GM19025 (cell line): ENCODE results near the gene SLC9C1.
"Not testable (repeated sequence)": the region's sequence is repeated elsewhere in the genome, so short reads cannot be mapped to it uniquely, and the experiment has no call there.

Experiments used
- ATAC-seq: cut with Tn5 transposase; IDR thresholded peaks from one replicate; pipeline ENCODE4 v1.9.1; 2021; ENCODE audit warnings: mild to moderate bottlenecking, low read depth, moderate library complexity; ENCODE audit not compliant: unreplicated experiment

SLC9C1 gene

DNA sequence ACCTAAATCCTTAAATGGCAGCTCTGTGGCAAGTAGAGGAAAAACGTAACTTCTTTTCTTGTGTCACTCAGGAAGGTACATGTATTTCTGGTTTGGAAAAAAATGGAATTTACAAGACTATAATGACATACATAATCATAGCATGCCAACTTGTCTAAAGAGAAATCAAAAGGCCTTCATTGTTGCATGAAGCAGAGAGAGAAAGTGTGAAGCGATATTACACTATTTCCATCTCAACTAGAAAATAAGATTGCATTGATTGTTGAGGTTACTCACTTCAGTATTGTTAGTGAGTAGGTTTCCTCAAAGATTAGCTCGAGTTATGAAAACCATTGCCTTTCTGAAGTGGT, 93.7 kb downstream of the SLC9C1 start:
- ATAC-seq = no peak

DNA sequence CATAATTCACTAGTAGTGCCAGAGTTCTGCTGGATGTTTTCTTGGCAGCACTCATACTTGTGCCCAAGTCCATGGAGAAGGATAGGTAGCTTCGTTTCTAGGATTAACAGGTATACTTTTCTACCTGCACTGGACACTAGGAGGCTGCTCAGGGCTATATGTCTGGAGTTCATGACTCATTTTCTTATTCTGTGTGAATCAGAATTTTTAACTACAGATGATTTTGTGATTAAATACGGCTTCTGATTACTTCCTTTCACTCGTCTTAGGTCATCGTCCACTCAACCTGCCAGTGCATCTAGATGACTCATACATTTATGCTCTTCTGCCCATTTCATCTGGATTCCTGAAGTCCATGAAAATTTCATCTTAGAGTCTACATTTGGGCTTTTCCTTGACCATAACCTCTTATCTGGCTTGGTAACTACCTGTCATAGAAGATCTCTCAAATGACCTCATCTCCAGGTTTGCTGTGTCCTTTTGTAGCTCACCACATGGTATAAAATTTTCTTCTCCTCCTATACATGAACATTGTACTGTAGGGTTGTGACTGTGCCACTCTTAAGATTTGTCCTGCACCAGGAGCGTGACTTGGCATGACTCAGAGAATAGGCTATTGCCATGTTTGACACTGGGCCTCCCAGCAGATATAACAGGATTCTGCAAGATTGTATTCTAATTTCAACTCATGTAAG, 94.2 kb downstream of the SLC9C1 start:
- no peak for ATAC-seq

DNA sequence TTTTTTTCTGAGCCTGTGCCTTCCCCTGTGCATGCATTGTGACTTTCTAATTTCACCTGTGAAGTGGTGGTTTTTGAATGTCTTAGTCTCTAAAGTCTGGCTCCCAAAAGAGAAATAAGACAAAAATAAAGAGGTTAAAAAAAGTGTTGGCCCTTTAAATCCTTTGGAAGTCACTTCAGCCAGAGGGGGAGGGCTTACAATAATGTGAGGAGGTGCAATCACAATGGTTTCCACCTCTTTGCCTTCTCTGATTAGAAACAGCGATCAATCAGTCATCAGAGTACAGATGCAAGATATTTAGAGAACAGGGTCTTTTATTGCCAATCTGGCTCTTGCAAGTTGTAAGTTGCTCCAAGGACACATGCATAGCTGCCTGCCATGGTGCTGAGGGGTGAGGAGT, 96.9 kb downstream of the SLC9C1 start:
- ATAC-seq = no peak

DNA sequence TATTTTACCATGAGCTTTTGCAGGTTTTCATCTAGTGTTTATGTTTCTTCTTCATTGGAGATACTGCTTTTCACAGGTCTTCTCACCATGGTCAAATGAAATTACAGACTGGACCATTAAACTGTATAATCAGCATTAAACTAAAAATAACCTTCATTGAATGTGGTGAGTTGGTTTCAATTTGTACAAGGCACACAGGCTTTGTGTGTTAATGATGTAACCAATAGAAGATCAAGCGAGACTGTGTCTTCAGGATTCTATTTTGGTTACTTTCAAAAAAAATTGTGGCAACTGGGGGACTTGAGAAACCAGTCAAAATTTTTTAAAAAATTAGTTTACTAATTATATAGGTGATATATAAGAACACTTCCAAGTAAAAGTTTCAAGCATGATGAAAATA, 106.7 kb downstream of the SLC9C1 start:
- ATAC-seq = no peak

DNA sequence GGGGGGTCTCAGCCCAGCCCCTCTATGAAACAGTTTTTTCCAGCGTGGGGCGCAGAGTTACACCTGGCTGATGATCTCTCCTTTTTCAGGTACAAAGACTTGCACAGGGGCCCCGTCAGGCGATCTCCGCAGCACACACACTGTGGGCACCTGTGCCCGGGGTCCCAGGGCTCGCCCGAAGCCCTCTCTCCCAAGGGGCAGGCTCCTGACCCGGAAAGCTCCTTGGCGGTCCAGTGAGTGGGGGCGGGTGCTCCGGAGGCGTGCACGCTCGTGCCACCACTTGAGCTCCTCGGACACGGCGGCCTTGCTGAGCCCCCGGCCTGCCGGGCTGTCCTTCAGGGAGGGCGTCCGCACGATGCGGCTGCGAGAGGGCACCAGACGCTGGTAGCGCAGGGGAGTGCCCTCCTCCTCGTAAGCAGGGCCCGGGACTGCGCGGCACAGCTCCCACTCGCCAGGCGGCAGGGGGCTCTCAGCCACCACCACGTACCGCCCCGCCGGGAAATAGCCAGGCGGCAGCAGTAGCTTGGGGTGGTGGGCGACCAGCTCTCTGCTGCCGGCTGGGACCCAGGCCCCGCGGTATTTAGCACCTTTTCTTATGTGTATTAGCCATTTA, 108.5 kb downstream of the SLC9C1 start:
- not testable (repeated sequence) for ATAC-seq

GRCh38 chr3:112175646-112176045, 118.4 kb downstream of the SLC9C1 start:
- ATAC-seq = no peak

GRCh38 chr3:112175037-112175436, 119.0 kb downstream of the SLC9C1 start:
- no peak for ATAC-seq

DNA sequence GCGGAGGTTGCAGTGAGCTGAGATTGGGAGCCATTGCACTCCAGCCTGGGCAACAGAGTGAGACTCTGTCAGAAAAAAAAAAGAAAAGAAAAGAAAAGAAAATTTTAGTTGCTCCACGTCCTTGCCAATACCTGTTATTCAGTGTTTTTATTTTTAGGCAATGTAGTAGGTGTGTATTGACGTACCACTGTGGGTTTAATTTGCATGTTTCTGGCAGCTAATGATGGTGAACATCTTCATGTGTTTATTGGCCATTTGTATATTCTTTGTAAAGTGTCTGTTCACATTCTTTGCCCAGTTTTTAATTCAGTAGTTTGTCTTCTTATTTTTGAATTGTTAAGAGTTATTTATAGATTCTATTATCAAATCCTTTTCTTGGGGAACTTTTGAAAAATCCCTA, 122.9 kb downstream of the SLC9C1 start:
- no peak for ATAC-seq

DNA sequence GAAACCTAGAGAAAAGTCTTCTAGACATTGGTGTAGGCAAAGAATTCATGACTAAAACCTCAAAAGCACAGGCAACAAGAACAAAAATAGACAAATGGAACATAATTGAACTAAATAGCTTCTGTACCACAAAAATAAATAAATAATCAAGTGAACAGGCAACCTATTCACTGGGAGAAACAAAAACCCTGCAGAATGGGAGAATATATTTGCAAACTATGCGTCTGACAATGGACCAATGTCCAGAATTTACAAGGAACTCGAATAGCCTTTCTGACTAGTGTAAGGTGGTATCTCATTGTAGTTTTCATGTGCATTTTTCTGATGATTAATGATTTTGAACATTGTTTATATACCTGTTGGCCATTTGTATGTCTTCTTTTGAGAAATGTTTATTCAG, 124.0 kb downstream of the SLC9C1 start:
- ATAC-seq = no peak

DNA sequence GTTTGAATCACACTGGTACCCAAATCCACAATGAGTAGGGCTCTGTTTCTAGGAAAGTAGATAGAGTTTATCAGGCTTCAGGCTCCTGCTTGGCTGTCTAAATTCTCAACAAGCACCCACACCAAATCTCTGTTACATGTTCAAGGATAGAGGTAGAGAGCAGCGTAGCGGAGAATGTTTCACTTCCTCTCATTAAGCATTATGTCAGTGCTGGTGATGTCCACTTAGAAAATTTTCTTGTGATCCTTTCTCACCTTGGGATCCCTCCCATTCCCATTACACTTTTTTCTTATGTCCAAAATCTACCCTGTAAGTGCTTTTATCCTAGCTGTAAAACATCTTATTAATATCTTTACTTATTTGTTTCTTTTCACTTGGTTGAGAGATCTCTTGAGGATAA, 126.3 kb downstream of the SLC9C1 start:
- no peak for ATAC-seq

- ATAC-seq = no peak
Observed at GRCh38 chr3:112149136-112149535, 144.9 kb downstream of the SLC9C1 start.

GRCh38 chr3:112143689-112144088, 150.3 kb downstream of the SLC9C1 start:
- ATAC-seq = peak; percentile 32

DNA sequence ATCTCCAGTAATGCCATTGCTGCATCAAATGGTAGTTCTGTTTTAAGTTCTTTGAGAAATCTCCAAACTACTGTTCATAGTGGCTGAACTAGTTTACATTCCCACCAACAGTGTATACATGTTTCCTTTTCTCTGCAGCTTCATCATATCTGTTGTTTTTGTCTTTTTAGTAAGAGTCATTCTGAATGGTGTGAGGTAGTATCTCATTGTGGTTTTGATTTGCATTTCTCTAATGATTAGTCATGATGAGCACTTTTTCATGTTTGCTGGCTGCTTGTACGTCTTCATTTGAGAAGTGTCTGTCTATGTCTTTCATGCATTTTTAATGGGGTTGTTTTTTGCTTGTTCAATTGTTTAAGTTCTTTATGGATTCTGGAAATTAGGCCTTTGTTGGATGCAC, 150.8 kb downstream of the SLC9C1 start:
- ATAC-seq = peak; percentile 69

- ATAC-seq = no peak
Observed at GRCh38 chr3:112141293-112141692, 152.7 kb downstream of the SLC9C1 start.

DNA sequence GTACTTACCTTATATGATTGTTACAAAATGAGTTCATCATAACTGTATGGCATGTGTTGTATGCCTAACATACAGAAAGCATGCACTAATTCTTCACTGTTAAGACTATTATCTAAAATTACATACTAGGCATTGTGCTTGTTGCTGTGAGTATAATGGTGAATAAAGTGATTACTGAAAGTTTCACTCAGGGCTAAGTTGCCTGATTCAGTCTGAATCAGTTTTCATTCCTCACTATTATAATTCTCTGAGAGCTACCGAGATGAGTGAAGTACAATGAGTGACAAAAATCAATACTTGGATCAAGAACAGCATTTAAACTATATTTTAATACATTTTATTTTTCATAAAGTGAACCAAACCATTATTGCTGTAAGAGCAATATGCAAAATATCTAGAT, 153.4 kb downstream of the SLC9C1 start:
- ATAC-seq = no peak

GRCh38 chr3:112138219-112138969, 155.6 kb downstream of the SLC9C1 start:
- no peak for ATAC-seq

DNA sequence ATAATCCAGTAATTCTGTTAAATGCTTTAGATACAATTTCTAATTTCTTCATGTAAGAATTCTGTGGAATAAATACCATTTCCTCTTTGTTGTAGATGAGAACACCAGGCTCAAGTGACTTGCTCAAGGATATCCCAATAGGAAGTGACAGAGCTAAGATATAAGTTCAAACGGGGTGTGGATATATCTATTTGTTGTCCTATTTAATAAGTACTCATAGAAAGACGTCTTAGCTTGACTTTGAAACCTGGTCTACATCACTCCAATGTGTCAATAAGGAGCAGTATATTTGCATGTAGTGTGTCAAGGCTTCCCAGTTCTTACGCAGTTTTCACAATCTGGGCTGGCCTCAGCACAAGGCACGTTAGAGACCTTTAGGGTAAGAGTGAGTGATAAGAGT, 156.2 kb downstream of the SLC9C1 start:
- ATAC-seq = no peak

DNA sequence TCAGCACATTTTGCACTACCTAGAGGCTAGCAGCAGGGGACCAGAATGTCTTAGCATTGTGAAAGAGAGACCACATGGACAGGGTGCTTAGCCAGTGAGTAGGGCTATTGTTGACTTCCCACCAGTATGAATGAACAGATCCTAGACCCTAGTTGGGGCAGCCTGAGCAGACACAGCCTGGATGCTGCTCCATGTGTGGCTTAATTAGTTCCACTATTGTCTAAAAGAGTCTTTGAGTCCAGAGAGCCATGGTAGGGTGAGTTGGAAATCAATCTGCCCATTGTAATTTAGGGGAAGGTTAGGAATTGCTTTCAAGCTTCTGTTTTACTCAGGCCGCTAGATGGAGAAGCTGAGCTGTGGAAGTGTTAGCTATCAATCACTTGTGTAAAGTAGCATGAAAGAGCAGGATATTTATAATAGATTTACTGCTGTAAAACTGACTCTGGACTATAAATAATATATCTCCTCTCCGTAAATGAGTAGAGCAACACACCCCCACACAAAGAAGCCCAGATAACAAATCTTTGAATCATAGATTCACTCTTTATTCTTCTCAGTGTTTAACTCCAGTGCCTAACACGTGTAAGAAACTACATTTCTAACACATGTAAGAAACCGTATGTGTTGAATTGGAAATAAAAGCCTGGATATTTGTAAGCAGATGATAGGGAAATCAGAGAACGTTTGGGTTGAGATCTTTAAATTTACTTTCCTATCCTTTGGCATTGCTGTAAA, 156.9 kb downstream of the SLC9C1 start:
- ATAC-seq = no peak

DNA sequence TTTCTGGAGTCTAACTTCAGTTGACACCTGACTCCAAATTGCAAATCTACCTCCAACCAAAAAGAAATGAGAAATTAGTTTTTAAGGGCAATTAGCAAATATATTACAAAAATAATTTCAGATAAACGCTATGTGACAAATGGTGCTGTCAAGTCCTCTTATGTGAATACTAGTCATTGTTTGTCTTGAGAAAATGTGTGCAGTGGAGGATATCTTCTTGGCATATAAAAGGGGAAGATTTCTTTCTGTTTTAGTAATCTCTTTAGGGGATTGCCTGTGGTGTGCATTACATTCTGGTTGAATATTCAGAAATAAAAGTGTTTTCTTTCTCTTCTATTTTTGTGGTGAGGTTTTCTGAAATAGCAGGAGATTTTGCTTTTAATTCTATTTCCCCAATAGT, 158.0 kb downstream of the SLC9C1 start:
- ATAC-seq = no peak

DNA sequence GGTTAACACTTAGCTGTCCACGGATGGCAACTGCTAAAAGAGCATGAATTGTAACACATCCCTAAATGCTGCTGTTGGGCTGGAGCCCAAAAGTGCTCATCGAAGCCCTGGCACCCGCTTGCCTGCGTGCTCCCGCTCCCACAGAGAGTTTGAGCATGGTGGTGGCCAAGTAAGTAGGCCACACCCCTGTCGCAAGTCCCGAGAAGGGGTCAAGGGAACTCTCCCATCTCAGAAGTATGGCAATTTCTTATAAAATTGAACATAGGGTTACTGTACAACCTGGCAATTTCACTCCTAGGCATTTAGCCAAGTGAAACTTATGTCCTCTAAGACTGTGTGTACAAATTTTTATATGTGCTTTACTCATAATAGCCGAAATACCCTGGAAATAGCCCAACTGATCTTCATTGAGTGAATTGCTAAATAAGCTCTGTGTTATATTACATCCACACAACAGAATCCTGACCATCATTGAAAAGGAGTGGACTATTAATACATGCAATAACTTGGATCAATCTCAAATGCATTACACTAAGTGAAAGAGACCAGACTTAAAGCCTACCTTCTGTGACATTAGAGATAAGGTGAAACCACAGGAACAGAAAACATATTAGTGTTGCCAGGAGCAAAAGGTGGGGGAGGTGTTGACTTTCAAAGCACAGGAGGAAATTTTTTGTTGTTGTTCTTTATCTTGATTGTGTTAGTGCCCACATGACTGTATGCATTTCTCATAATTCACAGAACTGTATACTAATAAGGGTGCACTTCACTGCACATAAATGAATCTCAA, 159.5 kb downstream of the SLC9C1 start:
- no peak for ATAC-seq
